NCI-H146 treated with DMSO at 0.1 percent for 48 hours (cell line): ENCODE measurements around the gene CPLANE1.
"Not testable (repeated sequence)": the region's sequence is repeated elsewhere in the genome, so short reads cannot be mapped to it uniquely, and the experiment has no call there.

Experiments used
- DNase-seq: peaks from one replicate; lab custom pipeline; 2025; ENCODE audit not compliant: unreplicated experiment; lab: John Stamatoyannopoulos, UW

The CPLANE1 gene

GRCh38 chr5:37121465-37121864 lies 127.7 kb downstream of the CPLANE1 start:
- DNase-seq = no peak

GRCh38 chr5:37121027-37121426 lies 128.1 kb downstream of the CPLANE1 start:
- DNase-seq = no peak

- DNase-seq = no peak
Observed at GRCh38 chr5:37120270-37120669, 128.9 kb downstream of the CPLANE1 start.

GRCh38 chr5:37116359-37116758 lies 132.8 kb downstream of the CPLANE1 start:
- DNase-seq = no peak

- DNase-seq = no peak
Observed at GRCh38 chr5:37112383-37112991, 136.7 kb downstream of the CPLANE1 start.

GRCh38 chr5:37111426-37112382 lies 137.5 kb downstream of the CPLANE1 start:
- no peak for DNase-seq

GRCh38 chr5:37110135-37110534 lies 139.0 kb downstream of the CPLANE1 start:
- DNase-seq = no peak

- DNase-seq = no peak
Observed at GRCh38 chr5:37109338-37109737, 139.8 kb downstream of the CPLANE1 start.

- DNase-seq = no peak
Observed at GRCh38 chr5:37103302-37103701, 145.9 kb downstream of the CPLANE1 start.

GRCh38 chr5:37099267-37099666 lies 149.9 kb downstream of the CPLANE1 start:
- not testable (repeated sequence) for DNase-seq

- not testable (repeated sequence) for DNase-seq
Observed at GRCh38 chr5:37093795-37094194, 155.4 kb downstream of the CPLANE1 start.

GRCh38 chr5:37090781-37091180 lies 158.4 kb downstream of the CPLANE1 start:
- DNase-seq = no peak

- DNase-seq = peak; percentile 98
Observed at GRCh38 chr5:37090123-37090726, 159.0 kb downstream of the CPLANE1 start.

GRCh38 chr5:37088009-37088408 lies 161.2 kb downstream of the CPLANE1 start:
- no peak for DNase-seq

- no peak for DNase-seq
Observed at GRCh38 chr5:37086466-37087173, 162.6 kb downstream of the CPLANE1 start.

- DNase-seq = not testable (repeated sequence)
Observed at GRCh38 chr5:37086026-37086425, 163.2 kb downstream of the CPLANE1 start.

- not testable (repeated sequence) for DNase-seq
Observed at GRCh38 chr5:37082977-37083376, 166.2 kb downstream of the CPLANE1 start.

GRCh38 chr5:37080697-37081096 lies 168.5 kb downstream of the CPLANE1 start:
- DNase-seq = no peak

- DNase-seq = no peak
Observed at GRCh38 chr5:37077146-37077545, 172.0 kb downstream of the CPLANE1 start.

GRCh38 chr5:37075399-37075950 lies 173.7 kb downstream of the CPLANE1 start:
- DNase-seq = no peak
